Peyer's patch (tissue), 4 donors: ENCODE results near the gene EPB41L4A.

Experiments
- CTCF ChIP-seq, 6 experiments: fragments of 450-650 bp in 4 of 6; fragments of 200-600 bp in 2 of 6; sonication (generic) in 1 of 6; IDR thresholded peaks; one replicate each; pipeline ENCODE4 v1.5.1; 2017 to 2019; ENCODE audit warnings: antibody characterized with exemption in 6 of 6, mild to moderate bottlenecking in 3 of 6, moderate library complexity in 1 of 6
- POLR2A ChIP-seq, 2 donors: fragments of 450-650 bp; IDR thresholded peaks; one replicate each; pipeline ENCODE4 v1.5.1; 2017; ENCODE audit warnings: antibody characterized with exemption in 2 of 2, mild to moderate bottlenecking in 2 of 2, moderate library complexity in 2 of 2

- TF ChIP-seq POLR2A (IDR thresholded peaks at IDR 0.05), result no peak
- no peak for TF ChIP-seq CTCF (IDR thresholded peaks at IDR 0.05)
Observed at GRCh38 chr5:112245656-112246055, 173.4 kb downstream of the EPB41L4A start.
